Loucy (cell line): ENCODE measurements around the gene PODNL1.

Source experiments
- EZH2phosphoT487 ChIP-seq: fragments of 200-600 bp; IDR thresholded peaks from 2 replicates; pipeline ENCODE4 v1.6.1; 2018; ENCODE audit warnings: antibody characterized with exemption, mild to moderate bottlenecking, moderate library complexity, borderline replicate concordance
- TF ChIP-seq, protein P1 (sequence below): fragments of 200-600 bp; sonication (generic); conservative IDR thresholded peaks from 2 replicates; pipeline ENCODE4 v1.5.1; 2014; ENCODE audit warnings: mild to moderate bottlenecking, antibody characterized with exemption, low read length

GRCh38 chr19:13951043-13951442 lies 12.8 kb upstream of the PODNL1 start:
- TF ChIP-seq, protein P1, sequence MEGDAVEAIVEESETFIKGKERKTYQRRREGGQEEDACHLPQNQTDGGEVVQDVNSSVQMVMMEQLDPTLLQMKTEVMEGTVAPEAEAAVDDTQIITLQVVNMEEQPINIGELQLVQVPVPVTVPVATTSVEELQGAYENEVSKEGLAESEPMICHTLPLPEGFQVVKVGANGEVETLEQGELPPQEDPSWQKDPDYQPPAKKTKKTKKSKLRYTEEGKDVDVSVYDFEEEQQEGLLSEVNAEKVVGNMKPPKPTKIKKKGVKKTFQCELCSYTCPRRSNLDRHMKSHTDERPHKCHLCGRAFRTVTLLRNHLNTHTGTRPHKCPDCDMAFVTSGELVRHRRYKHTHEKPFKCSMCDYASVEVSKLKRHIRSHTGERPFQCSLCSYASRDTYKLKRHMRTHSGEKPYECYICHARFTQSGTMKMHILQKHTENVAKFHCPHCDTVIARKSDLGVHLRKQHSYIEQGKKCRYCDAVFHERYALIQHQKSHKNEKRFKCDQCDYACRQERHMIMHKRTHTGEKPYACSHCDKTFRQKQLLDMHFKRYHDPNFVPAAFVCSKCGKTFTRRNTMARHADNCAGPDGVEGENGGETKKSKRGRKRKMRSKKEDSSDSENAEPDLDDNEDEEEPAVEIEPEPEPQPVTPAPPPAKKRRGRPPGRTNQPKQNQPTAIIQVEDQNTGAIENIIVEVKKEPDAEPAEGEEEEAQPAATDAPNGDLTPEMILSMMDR, result no peak
- no peak for TF ChIP-seq EZH2phosphoT487
